GM13977 (cell line): Measurements from ENCODE around the gene HTT.

Experiments used
- DNase-seq: peaks from one replicate; pipeline ENCODE4 v3.0.0; 2012; ENCODE audit warnings: low spot score
- in situ Hi-C: fragments of 300-500 bp; cut with MboI; formaldehyde crosslinking; loops from one replicate; pipeline ENCODE4 v1.12.0; 2022; ENCODE audit warnings: low sequenced_read_pairs, low pct_unique_long_range_greater_than_20kb, mixed read lengths, inconsistent platforms; ENCODE audit not compliant: unreplicated experiment
- TF ChIP-seq, protein P1 (sequence below): IDR thresholded peaks from 2 replicates; pipeline ENCODE4 v1.5.1; 2012; ENCODE audit warnings: mild to moderate bottlenecking, control low read depth; ENCODE audit not compliant: insufficient read depth; ENCODE audit errors: extremely low read depth, missing control alignments

The HTT gene

DNA sequence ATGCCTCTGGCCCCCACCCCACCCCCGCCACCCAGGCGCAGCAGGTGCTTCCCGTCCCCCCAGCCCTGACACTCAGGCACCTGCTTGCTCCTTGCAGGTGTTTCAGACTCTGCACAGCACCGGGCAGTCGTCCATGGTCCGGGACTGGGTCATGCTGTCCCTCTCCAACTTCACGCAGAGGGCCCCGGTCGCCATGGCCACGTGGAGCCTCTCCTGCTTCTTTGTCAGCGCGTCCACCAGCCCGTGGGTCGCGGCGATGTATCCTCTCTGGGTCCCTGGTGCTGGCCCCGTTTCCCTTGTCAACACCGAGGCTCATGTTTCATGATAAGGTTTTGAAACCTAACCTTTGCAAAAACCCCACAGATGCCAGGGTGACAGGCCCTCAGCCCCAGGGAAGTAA lies 164.2 kb downstream of the HTT start:
- no peak for DNase-seq
- in situ Hi-C loops: no loop called here
- TF ChIP-seq, protein P1, sequence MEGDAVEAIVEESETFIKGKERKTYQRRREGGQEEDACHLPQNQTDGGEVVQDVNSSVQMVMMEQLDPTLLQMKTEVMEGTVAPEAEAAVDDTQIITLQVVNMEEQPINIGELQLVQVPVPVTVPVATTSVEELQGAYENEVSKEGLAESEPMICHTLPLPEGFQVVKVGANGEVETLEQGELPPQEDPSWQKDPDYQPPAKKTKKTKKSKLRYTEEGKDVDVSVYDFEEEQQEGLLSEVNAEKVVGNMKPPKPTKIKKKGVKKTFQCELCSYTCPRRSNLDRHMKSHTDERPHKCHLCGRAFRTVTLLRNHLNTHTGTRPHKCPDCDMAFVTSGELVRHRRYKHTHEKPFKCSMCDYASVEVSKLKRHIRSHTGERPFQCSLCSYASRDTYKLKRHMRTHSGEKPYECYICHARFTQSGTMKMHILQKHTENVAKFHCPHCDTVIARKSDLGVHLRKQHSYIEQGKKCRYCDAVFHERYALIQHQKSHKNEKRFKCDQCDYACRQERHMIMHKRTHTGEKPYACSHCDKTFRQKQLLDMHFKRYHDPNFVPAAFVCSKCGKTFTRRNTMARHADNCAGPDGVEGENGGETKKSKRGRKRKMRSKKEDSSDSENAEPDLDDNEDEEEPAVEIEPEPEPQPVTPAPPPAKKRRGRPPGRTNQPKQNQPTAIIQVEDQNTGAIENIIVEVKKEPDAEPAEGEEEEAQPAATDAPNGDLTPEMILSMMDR: no peak

DNA sequence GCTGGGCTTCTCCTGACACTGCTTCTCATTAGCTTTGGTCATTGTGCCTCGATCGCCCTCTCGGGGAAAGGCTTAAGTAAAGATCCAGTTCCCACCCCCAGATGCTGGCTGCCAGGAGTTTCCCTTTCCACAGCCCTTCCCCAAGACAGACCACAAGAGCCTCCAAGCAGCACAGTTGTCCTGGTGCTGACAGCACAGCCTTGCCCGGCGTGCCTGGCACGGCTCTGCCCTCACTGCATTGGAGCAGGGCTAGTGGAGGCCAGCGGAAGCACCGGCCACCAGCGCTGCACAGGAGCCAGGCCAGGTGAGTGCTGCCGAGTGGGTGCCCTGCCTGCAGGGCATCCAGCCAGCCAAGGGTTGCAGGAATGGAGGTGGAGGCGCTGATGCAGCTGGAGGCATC lies 164.8 kb downstream of the HTT start:
- in situ Hi-C loops: no loop called here
- DNase-seq: no peak
- TF ChIP-seq, protein P1: no peak

DNA sequence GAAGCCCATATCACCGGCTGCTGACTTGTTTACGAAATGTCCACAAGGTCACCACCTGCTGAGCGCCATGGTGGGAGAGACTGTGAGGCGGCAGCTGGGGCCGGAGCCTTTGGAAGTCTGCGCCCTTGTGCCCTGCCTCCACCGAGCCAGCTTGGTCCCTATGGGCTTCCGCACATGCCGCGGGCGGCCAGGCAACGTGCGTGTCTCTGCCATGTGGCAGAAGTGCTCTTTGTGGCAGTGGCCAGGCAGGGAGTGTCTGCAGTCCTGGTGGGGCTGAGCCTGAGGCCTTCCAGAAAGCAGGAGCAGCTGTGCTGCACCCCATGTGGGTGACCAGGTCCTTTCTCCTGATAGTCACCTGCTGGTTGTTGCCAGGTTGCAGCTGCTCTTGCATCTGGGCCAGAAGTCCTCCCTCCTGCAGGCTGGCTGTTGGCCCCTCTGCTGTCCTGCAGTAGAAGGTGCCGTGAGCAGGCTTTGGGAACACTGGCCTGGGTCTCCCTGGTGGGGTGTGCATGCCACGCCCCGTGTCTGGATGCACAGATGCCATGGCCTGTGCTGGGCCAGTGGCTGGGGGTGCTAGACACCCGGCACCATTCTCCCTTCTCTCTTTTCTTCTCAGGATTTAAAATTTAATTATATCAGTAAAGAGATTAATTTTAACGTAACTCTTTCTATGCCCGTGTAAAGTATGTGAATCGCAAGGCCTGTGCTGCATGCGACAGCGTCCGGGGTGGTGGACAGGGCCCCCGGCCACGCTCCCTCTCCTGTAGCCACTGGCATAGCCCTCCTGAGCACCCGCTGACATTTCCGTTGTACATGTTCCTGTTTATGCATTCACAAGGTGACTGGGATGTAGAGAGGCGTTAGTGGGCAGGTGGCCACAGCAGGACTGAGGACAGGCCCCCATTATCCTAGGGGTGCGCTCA lies 165.8 kb downstream of the HTT start:
- TF ChIP-seq, protein P1: no peak
- no peak for DNase-seq
- in situ Hi-C loops: no loop called here

DNA sequence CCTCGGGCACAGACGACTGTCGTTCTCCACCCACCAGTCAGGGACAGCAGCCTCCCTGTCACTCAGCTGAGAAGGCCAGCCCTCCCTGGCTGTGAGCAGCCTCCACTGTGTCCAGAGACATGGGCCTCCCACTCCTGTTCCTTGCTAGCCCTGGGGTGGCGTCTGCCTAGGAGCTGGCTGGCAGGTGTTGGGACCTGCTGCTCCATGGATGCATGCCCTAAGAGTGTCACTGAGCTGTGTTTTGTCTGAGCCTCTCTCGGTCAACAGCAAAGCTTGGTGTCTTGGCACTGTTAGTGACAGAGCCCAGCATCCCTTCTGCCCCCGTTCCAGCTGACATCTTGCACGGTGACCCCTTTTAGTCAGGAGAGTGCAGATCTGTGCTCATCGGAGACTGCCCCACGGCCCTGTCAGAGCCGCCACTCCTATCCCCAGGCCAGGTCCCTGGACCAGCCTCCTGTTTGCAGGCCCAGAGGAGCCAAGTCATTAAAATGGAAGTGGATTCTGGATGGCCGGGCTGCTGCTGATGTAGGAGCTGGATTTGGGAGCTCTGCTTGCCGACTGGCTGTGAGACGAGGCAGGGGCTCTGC lies 166.5 kb downstream of the HTT start:
- DNase-seq: no peak
- TF ChIP-seq, protein P1: no peak
- in situ Hi-C loops: no loop called here

DNA sequence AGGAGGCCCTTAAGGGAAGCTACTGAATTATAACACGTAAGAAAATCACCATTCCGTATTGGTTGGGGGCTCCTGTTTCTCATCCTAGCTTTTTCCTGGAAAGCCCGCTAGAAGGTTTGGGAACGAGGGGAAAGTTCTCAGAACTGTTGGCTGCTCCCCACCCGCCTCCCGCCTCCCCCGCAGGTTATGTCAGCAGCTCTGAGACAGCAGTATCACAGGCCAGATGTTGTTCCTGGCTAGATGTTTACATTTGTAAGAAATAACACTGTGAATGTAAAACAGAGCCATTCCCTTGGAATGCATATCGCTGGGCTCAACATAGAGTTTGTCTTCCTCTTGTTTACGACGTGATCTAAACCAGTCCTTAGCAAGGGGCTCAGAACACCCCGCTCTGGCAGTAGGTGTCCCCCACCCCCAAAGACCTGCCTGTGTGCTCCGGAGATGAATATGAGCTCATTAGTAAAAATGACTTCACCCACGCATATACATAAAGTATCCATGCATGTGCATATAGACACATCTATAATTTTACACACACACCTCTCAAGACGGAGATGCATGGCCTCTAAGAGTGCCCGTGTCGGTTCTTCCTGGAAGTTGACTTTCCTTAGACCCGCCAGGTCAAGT lies 167.5 kb downstream of the HTT start:
- TF ChIP-seq, protein P1: no peak
- in situ Hi-C loops: no loop called here
- DNase-seq: no peak

DNA sequence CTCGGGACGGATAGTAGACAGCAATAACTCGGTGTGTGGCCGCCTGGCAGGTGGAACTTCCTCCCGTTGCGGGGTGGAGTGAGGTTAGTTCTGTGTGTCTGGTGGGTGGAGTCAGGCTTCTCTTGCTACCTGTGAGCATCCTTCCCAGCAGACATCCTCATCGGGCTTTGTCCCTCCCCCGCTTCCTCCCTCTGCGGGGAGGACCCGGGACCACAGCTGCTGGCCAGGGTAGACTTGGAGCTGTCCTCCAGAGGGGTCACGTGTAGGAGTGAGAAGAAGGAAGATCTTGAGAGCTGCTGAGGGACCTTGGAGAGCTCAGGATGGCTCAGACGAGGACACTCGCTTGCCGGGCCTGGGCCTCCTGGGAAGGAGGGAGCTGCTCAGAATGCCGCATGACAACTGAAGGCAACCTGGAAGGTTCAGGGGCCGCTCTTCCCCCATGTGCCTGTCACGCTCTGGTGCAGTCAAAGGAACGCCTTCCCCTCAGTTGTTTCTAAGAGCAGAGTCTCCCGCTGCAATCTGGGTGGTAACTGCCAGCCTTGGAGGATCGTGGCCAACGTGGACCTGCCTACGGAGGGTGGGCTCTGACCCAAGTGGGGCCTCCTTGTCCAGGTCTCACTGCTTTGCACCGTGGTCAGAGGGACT lies 168.8 kb downstream of the HTT start:
- in situ Hi-C loops: no loop called here
- no peak for DNase-seq

More for the DNA sequence above, 168.8 kb downstream of the HTT start:
- TF ChIP-seq, protein P1: no peak
